Body of pancreas (tissue), 4 donors: ENCODE results near the gene KIF12. TPM values are rescaled to one million over a fixed set of nuclear protein-coding genes. Genes with fewer than 3 reads are reported as not detected.

Source experiments
- ATAC-seq: fragments of 150-250 bp; one replicate; pipeline ENCODE4 v1.9.1; 2016
- DNase-seq, 4 donors: peaks; one replicate each; pipeline ENCODE4 v3.0.0-alpha.2; 2019
- H3K27ac ChIP-seq, 4 donors: fragments of 200-600 bp; sonication (generic); 1 replicate in 3 of 4; 2 replicates in 1 of 4; pipeline versions ENCODE4 v1.5.1 to v1.6.1; 2016 to 2019; ENCODE audit warnings: mild to moderate bottlenecking in 1 of 4, mixed read lengths in 1 of 4, moderate library complexity in 1 of 4
- H3K27me3 ChIP-seq, 2 donors: fragments of 200-600 bp; sonication (generic); one replicate each; pipeline ENCODE4 v1.6.0; 2016; ENCODE audit warnings: mild to moderate bottlenecking in 1 of 2
- H3K36me3 ChIP-seq, 2 donors: fragments of 200-600 bp; sonication (generic); replicated peaks in 1 of 2; 2 replicates each; pipeline ENCODE4 v1.5.1; 2016; ENCODE audit warnings: low read depth in 2 of 2; ENCODE audit not compliant: insufficient read depth in 1 of 2
- H3K4me1 ChIP-seq: fragments of 200-600 bp; sonication (generic); one replicate; pipeline ENCODE4 v1.6.0; 2016
- H3K4me3 ChIP-seq, 2 donors: fragments of 200-600 bp; sonication (generic); 1 replicate in 1 of 2; 2 replicates in 1 of 2; pipeline ENCODE4 v1.5.1; 2016 to 2019
- H3K9me3 ChIP-seq, 3 donors: fragments of 200-600 bp; sonication (generic); 1 replicate in 2 of 3; 2 replicates in 1 of 3; pipeline ENCODE4 v1.5.1; 2016
- CTCF ChIP-seq, 7 experiments: fragments of 450-650 bp in 4 of 7; fragments of 200-600 bp in 3 of 7; sonication (generic) in 3 of 7; IDR thresholded peaks; one replicate each; pipeline ENCODE4 v1.5.1; 2016 to 2019; ENCODE audit warnings: antibody characterized with exemption in 7 of 7
- POLR2A ChIP-seq, 3 donors: fragments of 450-650 bp; IDR thresholded peaks; one replicate each; pipeline ENCODE4 v1.6.1; 2016; ENCODE audit warnings: antibody characterized with exemption in 3 of 3, mild to moderate bottlenecking in 2 of 3
- WGBS, 2 donors: methylation state at CpG; one replicate each; pipeline ENCODE4 v1.1.5; 2017; 5-methylcytosine and 5-hydroxymethylcytosine counted together
- intact Hi-C: fragments of 100-400 bp; cut with DNase I; formaldehyde crosslinking; loops from one replicate; pipeline ENCODE4 v1.15.1; 2023
- total RNA-seq, 2 donors: library from RNA; depleted of rRNA; stranded (reverse); fragments of >200 nt; gene quantifications; one replicate each; pipeline ENCODE4 v1.1.0, GENCODE V29; 2016

Gene KIF12
- total RNA-seq, 2 donors from 2014 or later = 135 to 249 TPM

- intact Hi-C loops = no loop called here
- peaks cover 55% of the 10 kb centered on the region for H3K4me1 ChIP-seq
- TF ChIP-seq POLR2A (IDR thresholded peaks at IDR 0.05) = no peak
- no peak for TF ChIP-seq CTCF (IDR thresholded peaks at IDR 0.05)
- ATAC-seq = peak; percentile 16
- H3K4me3 ChIP-seq = no peak overlapping the region
- whole genome bisulfite sequencing, 2 donors = 21 to 26% methylated on average over 2 of the region's 2 CpGs
- no peaks in the 10 kb centered on the region for H3K36me3 ChIP-seq
- H3K27ac ChIP-seq = peak overlapping the region; percentile 75 to 94 (median 85)
- DNase-seq = peak in 3 of 4 donors; percentile 31 to 61 (median 59)
- H3K9me3 ChIP-seq = no peaks in the 10 kb centered on the region
- no peaks in the 10 kb centered on the region for H3K27me3 ChIP-seq
Observed at GRCh38 chr9:114099669-114100270, 678 bp upstream of the KIF12 start.

GRCh38 chr9:114098021-114098935 lies 814 bp downstream of the KIF12 start:
- ATAC-seq (peak; percentile 81), DNase-seq (peak; percentile 82 to 91 (median 87))
- Histone ChIP-seq H3K4me3 (peak overlapping the region; percentile 51 to 64), H3K27ac (peak overlapping the region; percentile 75 to 94 (median 84)), H3K27me3 (no peaks in the 10 kb centered on the region), H3K4me1 (peaks cover 55% of the 10 kb centered on the region), H3K9me3 (no peaks in the 10 kb centered on the region), H3K36me3 (peaks cover 0 to 1% of the 10 kb centered on the region in 2 donors)
- WGBS, 2 donors = 2% methylated on average over 63 of the region's 77 CpGs; no CpG with 5 or more reads in 1 of the 2 donors
- TF ChIP-seq POLR2A (IDR thresholded peaks at IDR 0.05) (peak in 1 of 3 donors; percentile 42), CTCF (IDR thresholded peaks at IDR 0.05) (no peak)
- intact Hi-C loops = no loop called here

- intact Hi-C loops = no loop called here
- Histone ChIP-seq H3K4me1 (peaks cover 55% of the 10 kb centered on the region), H3K36me3 (peaks cover 0 to 1% of the 10 kb centered on the region in 2 donors), H3K27me3 (no peaks in the 10 kb centered on the region), H3K27ac (peak overlapping the region in 3 of 4 donors; percentile 75 to 94 (median 88)), H3K4me3 (peak overlapping the region; percentile 51 to 64), H3K9me3 (no peaks in the 10 kb centered on the region)
- peak; percentile 62 to 72 (median 66) for DNase-seq
- TF ChIP-seq POLR2A (IDR thresholded peaks at IDR 0.05) (no peak), CTCF (IDR thresholded peaks at IDR 0.05) (no peak)
- 9 to 10% methylated on average over 18 of the region's 18 CpGs for WGBS, 2 donors
- no peak for ATAC-seq
Observed at GRCh38 chr9:114097613-114098020, 1.5 kb downstream of the KIF12 start.

- H3K4me3 ChIP-seq = no peak overlapping the region
- ATAC-seq (no peak), DNase-seq (peak in 1 of 4 donors; percentile 13)
- no peaks in the 10 kb centered on the region for H3K27me3 ChIP-seq
- TF ChIP-seq POLR2A (IDR thresholded peaks at IDR 0.05) = no peak
- no peak for TF ChIP-seq CTCF (IDR thresholded peaks at IDR 0.05)
- peaks cover 55% of the 10 kb centered on the region for H3K4me1 ChIP-seq
- intact Hi-C loops = no loop called here
- no peaks in the 10 kb centered on the region for H3K9me3 ChIP-seq
- H3K36me3 ChIP-seq = peaks cover 0 to 1% of the 10 kb centered on the region in 2 donors
- WGBS, 2 donors = 65 to 79% methylated on average over 14 of the region's 14 CpGs
- peak overlapping the region in 3 of 4 donors; percentile 75 to 94 (median 88) for H3K27ac ChIP-seq
Observed at GRCh38 chr9:114096866-114097612, 2.1 kb downstream of the KIF12 start.
